Gastroesophageal sphincter (tissue), 3 donors: ENCODE results near the gene COL12A1.

ENCODE experiments used
- CTCF ChIP-seq, 4 experiments: fragments of 200-600 bp in 2 of 4; fragments of 450-650 bp in 2 of 4; sonication (generic) in 1 of 4; IDR thresholded peaks; one replicate each; pipeline ENCODE4 v1.5.1; 2017 to 2019; ENCODE audit warnings: antibody characterized with exemption in 4 of 4, mild to moderate bottlenecking in 2 of 4, moderate library complexity in 2 of 4
- POLR2A ChIP-seq, 2 donors: fragments of 450-650 bp; IDR thresholded peaks; one replicate each; pipeline ENCODE4 v1.6.1; 2017; ENCODE audit warnings: antibody characterized with exemption in 2 of 2, mild to moderate bottlenecking in 2 of 2, moderate library complexity in 1 of 2
- POLR2AphosphoS5 ChIP-seq: sonication (generic); formaldehyde crosslinking; IDR thresholded peaks from one replicate; pipeline ENCODE4 v1.6.1; 2017; ENCODE audit warnings: antibody characterized with exemption

DNA sequence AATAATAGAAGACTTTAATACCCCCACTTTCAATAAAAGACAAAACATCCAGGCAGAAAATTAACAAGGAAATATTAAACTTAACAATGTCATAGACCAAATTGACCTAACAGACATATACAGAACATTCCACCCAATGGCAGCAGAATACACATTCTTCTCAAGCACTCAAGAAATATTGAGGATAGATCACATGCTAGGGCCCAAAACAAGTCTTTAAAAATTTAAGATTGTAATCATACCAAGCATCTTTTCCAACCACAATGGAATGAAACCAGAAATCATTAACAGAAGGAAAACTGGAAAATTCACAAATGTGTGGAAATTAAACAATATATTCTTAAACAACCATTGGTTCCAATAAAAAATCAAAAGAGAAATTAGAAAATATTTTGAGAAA, 161.0 kb downstream of the COL12A1 start:
- TF ChIP-seq CTCF (IDR thresholded peaks at IDR 0.05) (no peak), POLR2A (IDR thresholded peaks at IDR 0.05) (no peak), POLR2AphosphoS5 (no peak)
